ENCODE data around the gene AP3S1.

Gene AP3S1

DNA sequence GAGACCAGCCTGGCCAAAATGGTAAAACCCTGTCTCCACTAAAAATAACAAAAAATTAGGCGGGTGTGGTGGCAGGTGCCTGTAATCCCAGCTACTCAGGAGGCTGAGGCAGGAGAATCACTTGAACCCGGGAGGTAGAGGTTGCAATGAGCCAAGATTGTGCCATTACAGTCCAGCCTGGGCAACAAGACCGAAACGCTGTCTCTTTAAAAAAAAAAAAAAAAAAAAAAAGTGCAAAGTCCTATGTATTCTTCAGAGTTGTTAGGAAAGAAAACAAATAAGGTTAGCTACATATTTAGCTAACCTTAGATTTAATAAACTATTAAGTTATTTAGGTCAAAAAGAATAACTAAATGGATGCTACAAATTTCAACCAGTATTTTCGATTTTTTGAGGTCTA is 11.8 kb upstream of the AP3S1 start:
- DNase-seq, result no peak

DNA sequence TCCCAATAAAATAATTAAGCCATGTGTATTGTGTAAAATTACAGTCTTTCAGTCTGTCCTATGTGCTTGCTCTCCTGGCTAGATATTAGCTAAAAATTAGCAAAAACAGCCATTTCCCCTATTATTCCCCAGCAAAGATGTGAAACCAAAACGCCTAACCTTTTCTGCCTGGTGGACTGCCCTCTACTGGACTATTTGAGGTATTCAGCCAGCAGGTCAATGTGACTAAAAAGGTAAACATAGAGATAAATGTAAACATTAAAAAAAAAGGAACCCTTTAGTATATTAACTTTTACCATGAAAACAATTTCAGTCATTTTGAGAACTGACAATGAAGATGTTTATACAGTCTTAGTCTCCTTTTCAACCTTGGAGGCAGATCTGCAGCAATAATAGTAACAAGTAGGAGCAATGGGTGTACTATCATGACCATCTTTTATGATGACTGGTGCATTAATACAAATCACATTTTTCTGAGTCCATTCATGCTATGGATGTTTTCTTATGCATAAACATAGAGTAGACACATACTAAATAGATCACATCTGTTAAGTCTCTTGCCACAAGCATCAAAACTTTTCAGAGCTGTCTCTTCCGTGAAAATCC is 10.5 kb upstream of the AP3S1 start:
- no peak for DNase-seq

DNA sequence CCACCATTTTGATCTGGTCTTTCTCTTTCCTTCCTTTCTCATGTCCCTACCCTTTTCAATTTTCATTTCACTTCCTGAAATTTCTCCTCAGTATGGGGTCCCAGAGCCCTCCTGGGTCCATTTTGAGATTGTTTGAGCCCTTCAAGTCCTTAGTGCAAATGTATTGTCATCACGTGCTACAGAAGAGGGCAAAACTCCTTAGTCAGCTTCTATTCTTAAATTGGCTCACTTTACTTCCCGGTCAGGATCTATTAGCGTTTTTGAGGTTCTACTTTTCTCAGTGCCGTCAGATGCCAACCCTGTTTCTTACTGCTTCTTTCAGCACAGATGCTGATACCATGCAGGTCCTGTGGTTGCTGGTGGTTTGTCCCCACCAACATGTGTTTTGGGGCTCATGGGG is 6.3 kb upstream of the AP3S1 start:
- DNase-seq, result no peak

DNA sequence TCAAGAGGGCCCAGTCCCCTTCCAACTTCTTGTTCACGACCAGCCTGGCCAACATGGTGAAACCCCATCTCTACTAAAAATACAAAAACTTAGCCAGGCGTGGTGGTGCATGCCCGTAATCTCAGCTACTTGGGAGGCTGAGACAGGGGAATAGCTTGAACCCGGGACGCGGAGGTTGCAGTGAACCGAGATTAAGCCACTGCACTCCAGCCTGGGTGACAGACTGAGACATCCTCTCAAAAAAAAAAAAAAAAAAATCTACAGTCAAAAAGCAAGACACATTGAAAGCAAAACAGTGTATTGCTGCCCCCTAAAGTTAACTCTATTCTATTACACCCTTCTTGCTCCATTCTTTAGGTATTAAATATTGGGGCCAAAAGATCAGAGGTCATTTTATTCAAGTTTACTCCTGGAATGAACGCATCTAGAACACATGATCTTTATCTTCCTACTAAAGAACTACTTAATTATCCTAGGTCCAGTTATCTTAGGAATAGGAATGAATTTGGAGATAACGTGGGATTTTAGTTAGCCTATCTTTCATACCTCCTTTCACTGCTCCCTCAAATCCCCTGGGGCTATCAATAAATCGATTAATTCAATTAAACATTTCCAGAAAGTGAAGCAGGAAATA is 2.7 kb upstream of the AP3S1 start:
- DNase-seq, result peak; percentile 7

DNA sequence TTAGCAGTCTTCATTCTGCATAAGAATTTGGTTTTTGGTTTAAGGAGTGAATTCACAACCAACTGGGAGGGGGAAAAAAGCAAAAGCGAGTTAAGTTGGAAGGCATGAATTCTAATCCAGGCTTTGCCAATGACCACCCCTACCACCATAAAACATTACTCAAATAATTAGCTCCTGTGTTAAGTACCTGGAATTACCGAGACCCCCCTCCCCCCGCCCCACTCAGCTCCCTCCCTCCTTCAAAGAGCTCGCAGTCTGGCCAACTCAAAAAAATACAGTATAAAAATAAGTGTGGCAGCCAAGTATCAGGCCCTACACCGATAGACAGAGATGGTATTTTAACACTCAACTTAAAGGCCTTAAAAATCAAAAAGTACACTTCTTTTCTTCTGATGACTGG is 862 bp upstream of the AP3S1 start:
- DNase-seq, result no peak

DNA sequence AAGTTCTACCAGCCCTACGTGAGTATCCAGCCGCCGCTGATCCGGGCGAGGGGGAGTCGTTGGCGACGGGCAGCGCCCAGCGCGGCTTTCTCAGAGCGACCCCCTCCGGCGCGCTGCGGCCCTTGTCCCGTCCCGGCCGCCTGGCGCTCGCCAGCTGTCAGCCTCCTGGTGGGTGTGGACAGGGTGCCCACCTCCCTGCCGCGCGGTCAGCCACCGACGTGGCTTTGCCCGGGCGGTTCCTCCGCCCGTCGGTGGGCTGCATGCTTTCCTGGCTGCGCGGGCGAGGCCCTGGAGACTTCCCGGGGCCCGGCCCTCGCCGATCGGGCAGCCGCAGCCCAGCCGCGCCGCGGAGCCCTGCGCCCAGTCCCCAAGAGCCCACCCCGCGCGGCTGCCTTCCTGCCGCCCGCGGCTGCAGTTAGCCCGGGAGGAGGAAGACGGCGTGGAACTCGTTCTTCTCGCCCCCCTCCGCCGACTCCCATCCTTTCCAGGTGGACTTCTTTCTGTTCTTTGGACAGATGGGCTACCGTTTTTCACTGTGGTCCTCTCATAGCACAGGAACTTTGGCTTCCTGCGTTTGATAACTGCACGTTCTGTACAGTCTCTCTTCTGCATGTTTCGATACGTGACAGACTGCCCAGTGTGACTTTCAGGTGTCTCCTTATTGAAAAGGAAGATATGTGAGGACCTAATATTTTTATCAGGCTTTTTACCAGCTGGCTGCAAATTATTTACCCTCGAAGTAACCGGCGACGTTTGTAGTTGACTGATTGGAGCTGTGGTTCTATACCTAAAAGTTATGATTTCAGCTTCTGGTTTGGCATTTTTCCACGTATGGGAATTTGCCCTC is 577 bp downstream of the AP3S1 start:
- DNase-seq, result peak; percentile 57

DNA sequence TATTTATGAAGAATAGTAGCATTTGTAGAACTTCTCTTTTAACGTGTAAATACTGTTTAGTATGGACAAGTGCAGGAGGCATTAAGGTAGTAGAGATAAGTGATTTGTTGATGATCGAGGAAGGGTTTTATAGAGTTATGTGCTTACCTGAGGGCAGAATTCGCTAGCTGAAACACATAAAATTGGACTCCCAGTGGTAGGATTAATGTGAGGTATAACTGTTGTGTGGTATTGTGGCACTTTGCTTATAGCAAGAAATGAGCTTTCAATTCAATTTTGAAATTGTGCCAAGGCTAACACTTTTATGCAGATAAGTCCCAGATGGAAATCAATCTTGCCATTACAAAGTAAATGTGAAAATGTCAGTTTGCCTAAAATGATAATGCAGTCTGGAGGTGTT is 1.2 kb downstream of the AP3S1 start:
- no peak for DNase-seq

DNA sequence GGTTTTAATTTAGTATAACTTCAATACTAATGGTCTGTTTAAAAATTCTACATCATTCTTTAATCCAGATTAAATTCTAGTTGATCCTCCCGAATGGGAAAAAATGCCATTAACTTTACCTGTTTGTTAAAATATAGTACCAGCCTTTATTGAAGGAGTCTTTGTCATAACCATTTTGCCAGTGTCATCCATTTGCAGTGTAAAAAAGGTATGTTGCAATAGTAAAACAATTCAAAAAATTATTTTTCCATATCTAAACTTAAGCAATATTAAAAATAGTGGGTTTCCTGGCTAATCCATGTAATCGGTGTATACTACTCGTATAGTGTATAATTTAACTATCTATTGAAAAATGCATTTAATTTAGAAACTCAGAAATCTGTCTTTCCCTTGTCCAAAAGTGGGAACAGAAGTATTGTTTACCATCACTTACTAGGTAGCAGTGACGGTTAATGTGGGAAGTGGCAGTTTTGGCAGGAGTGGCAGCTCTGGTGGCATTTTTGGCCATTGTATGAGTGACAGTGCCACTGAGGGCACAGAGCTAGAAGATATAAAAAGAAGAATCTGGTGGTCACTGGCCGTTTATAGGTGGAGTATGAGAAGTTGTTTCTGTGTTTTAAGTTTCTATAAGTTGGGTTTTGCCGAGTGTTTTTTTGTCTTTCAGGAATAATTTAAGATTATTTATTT is 1.9 kb downstream of the AP3S1 start:
- no peak for DNase-seq

DNA sequence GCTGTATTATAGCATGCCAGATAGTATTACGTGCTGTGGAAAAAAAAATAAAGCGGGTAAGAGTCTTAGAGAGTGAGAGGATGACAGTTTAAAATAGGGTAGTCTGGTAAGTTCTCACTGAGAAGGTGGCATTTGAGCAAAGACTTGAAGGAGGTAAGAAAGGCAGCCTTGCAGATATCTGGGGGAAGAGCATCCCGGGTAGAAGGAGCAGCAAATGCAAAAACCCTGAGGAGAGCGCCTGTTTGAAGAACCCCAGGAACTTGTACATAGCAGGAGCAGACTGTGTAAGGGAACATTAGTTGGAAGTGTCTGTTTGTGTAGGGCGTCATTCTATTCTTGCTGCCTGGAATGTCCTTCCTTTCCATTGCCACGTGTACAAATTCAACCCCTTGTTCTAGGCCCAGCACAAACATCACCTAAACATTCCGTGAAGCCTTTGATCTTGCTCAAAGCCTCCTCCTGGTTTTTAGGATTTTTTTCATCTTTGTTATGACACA is 2.6 kb downstream of the AP3S1 start:
- no peak for DNase-seq

DNA sequence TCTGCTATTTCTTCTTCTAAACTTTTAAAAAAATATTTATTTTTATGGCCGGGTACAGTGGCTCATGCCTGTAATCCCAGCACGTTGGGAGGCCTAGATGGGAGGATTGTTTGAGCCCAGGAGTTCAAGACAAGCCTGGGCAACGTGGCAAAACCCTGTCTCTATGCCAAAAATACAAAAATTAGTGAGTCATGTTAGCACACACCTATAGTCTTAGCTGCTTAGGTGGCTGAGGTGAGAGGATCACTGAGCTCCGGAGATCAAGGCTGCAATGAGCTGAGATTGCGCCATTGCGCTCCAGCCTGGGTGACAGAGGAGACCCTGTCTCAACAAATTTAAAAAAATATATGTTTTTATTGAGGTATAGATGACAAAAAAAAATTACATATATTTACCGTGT is 5.6 kb downstream of the AP3S1 start:
- DNase-seq, result no peak

DNA sequence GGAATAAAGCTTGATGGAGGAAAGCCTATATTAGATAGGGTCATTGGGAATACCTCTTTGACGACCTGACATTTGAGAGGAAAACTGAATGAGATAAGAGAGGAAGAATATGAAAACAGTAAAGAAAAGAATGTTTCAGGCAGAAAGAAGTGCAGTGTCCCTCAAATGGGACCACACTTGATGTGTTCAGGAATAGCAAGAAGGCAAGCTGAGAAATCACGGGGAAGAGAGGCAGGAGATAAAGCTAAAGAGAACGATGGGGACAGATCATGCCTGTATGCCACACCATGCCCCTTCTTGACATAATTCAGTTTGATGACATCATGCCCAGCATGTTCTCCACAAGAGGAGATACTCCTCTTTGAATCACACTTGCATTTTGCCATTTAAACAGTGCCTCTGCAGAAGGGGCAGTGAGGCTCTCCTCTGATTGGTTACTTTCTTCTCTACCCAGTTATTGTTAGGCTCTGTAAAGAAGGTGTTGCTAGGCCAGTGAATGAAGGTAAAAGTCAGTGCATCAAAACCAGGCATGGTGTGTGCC is 7.6 kb downstream of the AP3S1 start:
- DNase-seq, result no peak

DNA sequence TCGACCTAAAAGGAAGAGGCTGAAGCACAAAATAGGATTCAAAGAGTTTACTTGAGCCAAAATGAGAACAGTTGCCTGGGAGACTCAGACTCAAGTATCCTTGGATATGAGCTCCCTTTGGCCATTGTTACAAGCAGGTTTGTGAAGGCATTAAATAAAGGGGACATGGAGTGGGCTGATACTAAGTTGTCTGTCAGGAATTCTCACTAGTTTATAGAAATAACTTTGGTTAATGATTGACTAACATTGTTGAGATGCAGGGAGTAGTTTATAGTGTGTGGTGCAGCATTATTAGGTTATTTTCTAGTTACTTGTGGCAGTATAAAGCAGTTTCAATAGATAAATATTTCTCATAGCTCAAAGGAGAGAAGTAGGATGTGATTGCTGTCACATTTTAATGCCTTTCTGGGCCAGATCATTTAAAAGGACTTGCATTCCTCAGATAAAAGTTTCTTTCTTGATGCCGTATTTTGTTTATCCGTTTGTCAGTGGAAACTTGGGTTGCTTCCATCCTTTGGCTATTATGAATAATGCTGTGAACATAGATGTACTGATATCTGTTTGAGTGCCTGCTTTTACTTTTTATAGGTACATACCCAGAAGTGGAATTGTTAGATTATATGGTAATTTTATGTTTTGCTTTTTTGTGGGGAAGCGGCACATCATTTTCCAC is 9.1 kb downstream of the AP3S1 start:
- no peak for DNase-seq

DNA sequence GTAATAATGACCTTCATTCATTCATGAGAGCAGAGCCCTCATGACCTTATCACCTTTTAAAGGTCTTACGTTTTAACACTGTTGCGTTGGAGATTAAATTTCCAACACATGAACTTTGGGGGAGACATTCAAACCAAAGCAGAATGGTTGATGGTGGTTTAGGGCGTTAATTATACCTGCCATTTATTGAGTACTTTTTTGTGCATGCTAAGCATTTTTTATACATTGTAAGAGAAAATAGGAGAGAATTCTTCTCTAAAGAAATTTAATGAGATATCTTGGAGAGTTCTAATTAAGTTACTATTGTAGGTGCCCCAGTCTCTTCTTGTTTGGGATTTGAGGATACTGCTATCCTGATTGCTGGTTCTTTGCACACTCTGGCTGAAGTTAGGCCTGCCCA is 12.4 kb downstream of the AP3S1 start:
- DNase-seq, result no peak

DNA sequence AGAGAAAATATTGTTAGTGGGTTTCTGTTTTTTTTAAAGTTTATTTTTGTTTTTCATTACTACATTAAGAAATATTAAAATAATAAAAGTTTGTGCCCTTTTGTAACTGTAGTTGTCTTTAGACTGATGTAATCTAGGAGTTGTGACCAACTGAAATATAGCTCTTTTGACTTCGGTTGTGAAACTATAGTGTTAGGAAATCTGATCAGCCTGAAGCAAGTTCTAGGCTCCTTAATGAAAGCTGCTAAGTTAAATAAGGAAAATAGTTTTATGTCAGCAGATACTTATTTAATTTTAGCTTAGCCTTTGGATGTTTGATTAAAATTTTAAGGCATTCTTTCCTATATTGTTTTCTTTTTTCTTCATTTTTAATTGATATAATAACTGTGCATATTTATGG is 14.2 kb downstream of the AP3S1 start:
- DNase-seq, result no peak

DNA sequence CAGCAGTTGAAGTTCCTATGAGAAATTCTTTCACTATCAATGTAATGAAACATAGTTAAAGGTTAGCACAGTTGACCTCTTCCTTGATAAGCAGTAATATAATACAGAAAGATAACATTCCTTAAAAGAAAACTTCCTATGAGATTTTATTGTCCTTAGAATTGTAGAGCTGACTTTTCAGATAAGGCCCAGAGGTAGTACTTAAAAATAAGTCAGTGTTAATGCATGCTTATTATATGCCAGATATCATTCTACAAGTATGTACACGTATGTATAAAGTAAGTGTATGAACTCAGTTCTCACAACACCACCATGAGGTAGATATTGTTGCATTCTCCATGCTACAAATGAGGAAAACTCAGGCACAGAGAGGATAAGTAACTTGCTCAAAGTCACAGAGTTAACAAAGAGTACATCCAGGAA is 15.3 kb downstream of the AP3S1 start:
- no peak for DNase-seq

DNA sequence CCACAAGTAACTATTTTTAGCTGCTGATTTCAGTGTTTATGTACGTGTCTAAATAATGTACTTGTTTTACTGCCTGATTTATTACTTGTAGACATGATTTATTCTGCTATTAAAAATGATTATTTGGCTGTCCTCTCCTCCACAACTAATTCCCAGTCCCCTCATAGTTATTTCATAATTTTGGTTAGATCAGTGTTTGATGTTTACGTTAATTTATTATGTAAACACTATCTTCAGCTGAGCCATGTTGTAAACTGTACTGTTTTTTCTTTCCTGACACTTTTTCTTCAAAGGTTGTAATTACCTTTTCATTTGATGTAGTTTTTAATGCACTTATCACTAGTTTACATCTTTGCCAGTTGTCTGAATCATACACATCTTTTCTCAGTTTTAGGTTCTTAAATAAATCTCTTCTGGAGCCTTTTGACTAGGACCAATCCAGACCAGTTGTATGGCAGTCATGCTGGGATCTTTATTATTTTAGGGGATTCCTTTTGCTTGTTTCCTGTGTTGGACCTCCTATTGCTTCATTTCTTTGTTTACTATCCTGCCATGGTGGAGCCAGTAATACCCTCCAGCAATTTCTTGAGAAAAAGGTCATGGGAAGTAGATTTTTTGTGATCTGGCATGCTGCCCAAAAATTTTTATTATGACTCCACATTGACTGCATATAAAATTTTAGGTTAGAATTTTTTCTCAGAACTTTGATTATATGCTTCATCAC is 16.1 kb downstream of the AP3S1 start:
- no peak for DNase-seq

DNA sequence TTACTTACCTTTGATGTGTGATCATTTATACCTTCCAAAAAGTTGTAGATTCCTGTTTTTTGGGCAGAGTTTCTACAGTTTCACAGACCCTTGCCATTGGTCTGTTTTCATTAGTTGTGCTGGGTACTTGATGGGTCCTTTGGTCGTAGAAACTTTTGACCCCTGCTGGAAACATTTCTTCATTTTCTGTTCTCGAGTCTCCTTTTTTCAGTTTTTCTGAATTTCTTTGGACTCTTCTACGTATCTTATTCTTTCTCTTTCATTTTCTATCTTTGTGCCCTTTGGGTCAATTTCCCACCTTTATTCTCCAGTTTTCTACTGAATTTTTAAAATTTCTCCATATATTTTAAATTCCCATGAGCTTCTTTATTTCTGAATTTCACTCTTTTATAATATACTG is 16.7 kb downstream of the AP3S1 start:
- no peak for DNase-seq

DNA sequence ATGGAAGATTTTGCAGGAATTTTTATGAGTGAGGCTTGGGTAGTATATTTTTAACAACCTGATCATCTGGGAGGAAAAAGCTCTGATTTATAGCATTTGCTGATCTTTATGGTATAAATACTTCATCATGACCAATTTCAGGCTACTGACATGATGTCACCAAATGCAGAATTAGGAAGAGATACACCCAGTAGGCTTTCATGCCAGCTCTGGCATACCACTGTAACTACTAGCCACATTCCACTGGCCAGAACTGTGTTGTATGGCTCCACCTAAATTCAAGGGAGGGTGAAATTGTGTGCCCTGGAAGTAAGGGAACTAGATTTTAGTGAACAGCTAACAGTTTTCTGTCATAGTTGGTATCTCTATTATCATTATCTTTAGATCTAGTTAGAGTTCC is 17.6 kb downstream of the AP3S1 start:
- DNase-seq, result no peak

DNA sequence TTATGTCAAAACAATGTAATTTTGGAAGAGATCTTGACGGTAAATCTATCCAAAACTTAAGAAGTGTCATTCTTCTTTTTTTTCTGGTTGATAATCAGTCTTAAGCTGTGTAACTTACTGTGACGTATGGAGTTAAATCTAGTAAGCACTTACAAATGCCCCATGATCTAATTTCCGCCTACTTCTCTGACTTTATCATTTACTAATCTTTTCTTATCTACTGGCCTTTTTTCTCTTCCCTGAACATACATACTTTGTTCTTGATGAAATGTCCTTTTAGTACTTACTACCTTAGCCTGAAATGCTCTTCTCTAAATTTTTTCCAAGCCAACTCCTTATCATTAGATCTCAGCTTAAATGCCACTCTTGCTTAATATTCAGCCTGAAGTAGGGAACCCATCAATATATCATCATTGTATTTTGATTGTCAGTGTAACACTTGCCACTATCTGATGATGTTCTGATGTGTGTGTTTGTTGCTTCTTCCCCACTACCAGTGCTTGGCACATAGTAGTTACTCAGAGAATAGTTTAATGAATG is 27.6 kb downstream of the AP3S1 start:
- DNase-seq, result no peak

DNA sequence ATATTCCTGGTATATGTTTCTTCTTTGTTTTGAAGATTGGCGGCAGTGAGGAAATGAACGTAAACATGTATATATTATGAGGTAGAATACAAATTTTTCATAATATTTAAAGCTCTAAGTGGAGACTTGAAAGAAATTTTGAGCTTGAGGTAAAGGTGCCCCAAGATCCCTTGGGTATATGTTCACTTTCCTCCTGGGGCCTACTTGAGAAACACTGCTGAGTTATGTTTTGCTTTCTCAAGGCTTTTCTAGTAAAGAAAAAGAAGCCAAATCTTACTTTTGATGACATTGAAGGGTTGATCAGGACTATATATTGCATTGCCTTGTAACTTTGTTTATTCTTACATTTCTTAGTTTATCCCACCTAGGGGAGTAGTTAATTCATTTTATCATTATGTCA is 30.7 kb downstream of the AP3S1 start:
- DNase-seq, result no peak

DNA sequence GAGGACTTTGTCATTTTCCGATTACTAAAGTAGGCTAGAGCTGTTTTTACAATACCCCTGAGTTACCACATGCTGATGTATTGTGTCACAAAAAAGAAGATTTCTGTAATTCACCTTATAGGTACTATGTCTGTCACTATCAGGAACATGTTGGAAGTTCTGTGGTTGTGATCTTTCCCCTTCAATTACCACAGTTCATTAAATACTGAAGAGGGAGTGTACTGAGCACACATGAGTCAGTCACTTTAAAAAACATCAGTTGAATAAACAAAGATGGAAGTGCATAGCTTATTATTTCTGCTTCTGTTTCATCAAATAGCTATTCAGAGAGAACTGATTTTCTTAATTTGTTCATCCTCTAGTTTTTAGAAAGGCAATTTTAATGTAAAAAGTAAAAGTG is 31.7 kb downstream of the AP3S1 start:
- DNase-seq, result no peak

DNA sequence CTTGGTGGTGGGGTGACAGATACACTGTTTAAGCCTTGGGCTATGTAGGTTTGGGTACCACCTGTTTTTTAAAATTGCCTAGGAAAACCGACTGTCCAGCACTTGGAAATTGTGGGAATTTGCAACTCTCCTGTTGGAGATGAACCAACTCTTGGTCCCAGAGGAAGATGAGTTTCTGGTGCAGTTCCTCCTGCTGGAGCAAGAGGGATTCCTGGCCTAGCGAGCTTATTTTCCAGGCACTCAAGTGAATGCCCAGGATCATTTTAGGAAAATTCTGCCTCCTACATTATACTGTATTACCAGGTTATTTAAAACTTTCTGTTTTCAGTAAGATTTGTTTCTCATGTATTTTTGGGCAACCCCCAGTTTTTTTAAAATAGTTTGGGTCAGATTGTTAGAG is 33.7 kb downstream of the AP3S1 start:
- no peak for DNase-seq

All from NCI-H1092 (cell line).